ENCODE data around the gene NHP2. TPM values are rescaled to one million over a fixed set of nuclear protein-coding genes. Genes with fewer than 3 reads are reported as not detected.

The NHP2 gene
- total and polyA plus RNA-seq, 10 of the 15 experiments (the other 5 are each of a cell fraction or from before 2014, with no cell fraction given): 39.2 to 513 (median 198) TPM

- peak; percentile 60 for TF ChIP-seq IKZF1 (conservative IDR thresholded peaks at IDR 0.05)
- TF ChIP-seq CBFB (IDR thresholded peaks at IDR 0.05; ENCODE audit: low read depth): peak; percentile 42; the same call in 1 of the 2 replicates
- peak; percentile 19 to 22; a peak in 1 of 4 replicates for TF ChIP-seq IKZF2 (IDR thresholded peaks at IDR 0.05)
- TF ChIP-seq NR2F1 (conservative IDR thresholded peaks at IDR 0.05): no peak
- no peak for TF ChIP-seq LARP7 (IDR thresholded peaks at IDR 0.05)
- peak; percentile 81; the same call in 1 of the 2 replicates for TF ChIP-seq STAT1 (conservative IDR thresholded peaks at IDR 0.05)
- TF ChIP-seq ZNF217 (IDR thresholded peaks at IDR 0.05): no peak
- TF ChIP-seq NR2C1 (IDR thresholded peaks at IDR 0.05): no peak
- no peak for TF ChIP-seq E2F8 (IDR thresholded peaks at IDR 0.05; ENCODE audit: low read depth, partially characterized antibody)
- no peak for TF ChIP-seq HDAC2 (IDR thresholded peaks at IDR 0.05)
- TF ChIP-seq DPF2 (IDR thresholded peaks at IDR 0.05): no peak
- TF ChIP-seq HDAC6 (IDR thresholded peaks at IDR 0.05; ENCODE audit: unreplicated experiment): no peak
- TF ChIP-seq ZNF384 (IDR thresholded peaks at IDR 0.05; ENCODE audit: borderline replicate concordance, low read depth, low read length): no peak
- TF ChIP-seq SIX5 (IDR thresholded peaks at IDR 0.05; ENCODE audit: low read depth, low read length, severe bottlenecking): no peak
- TF ChIP-seq BRCA1 (IDR thresholded peaks at IDR 0.05; ENCODE audit: low read depth, low read length): no peak
- no peak for TF ChIP-seq NFYA (IDR thresholded peaks at IDR 0.05; ENCODE audit: borderline replicate concordance, low read depth, low read length)
- no peak for TF ChIP-seq MYB (IDR thresholded peaks at IDR 0.05; ENCODE audit: borderline replicate concordance, low read depth, low read length)
- TF ChIP-seq SUPT20H (IDR thresholded peaks at IDR 0.05; ENCODE audit: borderline replicate concordance, control insufficient read depth, low read depth, low read length): no peak
- no peak for TF ChIP-seq SIN3A (IDR thresholded peaks at IDR 0.05; ENCODE audit: low read depth, low read length)
- TF ChIP-seq PAX8 (IDR thresholded peaks at IDR 0.05): no peak
- no peak for TF ChIP-seq CHD4 (IDR thresholded peaks at IDR 0.05)
- 0 out of 2 replicates have a peak, but pooled peaks have one; percentile 21 for TF ChIP-seq TAF1 (IDR thresholded peaks at IDR 0.05; ENCODE audit: borderline replicate concordance, low read depth, low read length)
- TF ChIP-seq KAT2A (conservative IDR thresholded peaks at IDR 0.05; ENCODE audit: control insufficient read depth, low read depth, low read length): no peak
- no peak for TF ChIP-seq BCL11A (IDR thresholded peaks at IDR 0.05; ENCODE audit: low read depth, low read length)
- TF ChIP-seq RELB (IDR thresholded peaks at IDR 0.05; ENCODE audit: low read depth): no peak
- TF ChIP-seq NFIC (IDR thresholded peaks at IDR 0.05; ENCODE audit: low read depth, low read length): no peak
- TF ChIP-seq PKNOX1 (IDR thresholded peaks at IDR 0.05): peak; percentile 85
Observed at GRCh38 chr5:178120607-178121357, 32.9 kb downstream of the NHP2 start (continued).
